ENCODE data around the gene UBE3C.

UBE3C gene

DNA sequence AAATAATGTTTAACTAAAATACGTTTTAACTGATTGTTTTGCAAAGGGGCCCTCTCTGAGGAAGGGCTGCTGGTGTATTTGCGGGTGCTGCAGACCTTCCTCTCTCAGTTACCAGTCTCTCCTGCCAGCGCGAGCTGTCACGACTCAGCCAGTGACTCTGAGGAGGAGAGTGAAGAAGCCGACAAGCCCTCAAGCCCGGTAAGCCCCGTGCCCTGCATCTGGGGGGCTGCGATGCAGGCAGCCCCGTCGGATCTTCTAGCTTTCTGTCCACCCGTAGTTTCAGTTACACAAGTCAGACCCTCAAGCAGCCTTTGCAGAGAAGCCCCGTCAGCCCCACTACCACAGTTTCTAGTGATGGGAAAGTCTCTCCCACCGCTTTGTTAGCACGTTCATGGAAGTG lies 45.1 kb downstream of the UBE3C start:
- no peak for DNase-seq

DNA sequence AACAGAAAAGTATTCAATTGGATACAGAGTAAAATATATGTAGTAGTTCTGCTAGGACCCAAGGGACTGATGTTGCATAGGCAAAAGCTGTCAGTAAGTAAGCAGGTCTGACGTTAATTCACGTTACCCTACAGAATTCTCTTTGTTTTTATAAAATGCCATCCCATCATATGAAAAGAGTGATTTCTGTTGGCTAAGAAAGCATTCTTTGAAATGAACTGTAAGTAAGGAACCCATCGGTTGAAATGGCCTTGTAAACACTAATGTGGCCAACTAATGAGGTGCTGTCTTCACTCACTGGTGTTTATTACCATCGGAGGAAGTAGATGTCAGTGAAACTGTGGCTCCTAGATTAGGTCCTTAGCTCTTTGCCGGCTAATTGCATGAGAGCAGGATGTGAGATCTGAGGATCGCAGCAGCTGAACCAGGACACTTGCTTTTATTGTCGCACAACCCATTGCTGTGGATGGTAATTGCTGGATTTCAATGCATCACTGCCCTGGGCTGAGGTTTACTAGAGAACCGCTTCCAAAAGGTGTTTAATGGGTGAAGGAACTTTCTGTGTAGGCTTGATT lies 49.5 kb downstream of the UBE3C start:
- DNase-seq: no peak

DNA sequence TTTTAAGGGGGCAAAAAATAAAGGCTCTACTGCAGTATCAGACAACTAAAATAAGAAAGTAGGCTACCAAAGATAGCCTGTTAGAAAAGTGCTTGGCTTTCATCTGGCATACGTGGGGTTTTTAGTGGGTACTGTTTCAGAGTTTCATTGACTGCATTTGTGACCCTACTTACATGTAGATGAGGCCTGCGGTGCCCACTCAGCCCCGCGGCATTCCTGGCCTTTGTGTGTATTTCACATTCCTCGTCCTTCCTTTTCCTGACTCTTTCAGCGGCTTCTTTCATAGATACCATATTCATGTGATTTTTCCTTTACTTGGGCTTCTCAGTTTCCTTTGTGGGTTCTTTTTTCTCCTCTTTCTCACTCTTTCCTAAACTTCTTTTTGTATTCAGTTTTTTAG lies 50.7 kb downstream of the UBE3C start:
- no peak for DNase-seq

DNA sequence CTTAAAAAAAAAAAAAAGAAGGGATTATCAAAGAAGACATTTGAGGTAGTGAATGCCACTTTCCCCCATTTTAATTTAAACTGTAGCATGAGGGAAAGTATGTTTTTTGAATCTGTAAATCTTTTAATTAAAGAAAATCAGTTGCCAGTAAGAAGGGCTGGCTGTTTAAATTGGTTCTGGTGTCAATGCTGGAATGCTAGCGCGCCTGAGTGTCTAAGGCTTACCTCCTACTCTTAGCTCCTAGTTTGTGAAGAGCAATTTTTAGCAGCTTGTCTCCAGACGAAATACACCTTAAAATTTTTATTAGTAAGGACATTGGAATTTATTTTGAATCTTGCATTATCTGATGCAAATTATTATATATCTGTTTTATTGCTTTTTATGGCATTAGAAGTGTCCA lies 54.1 kb downstream of the UBE3C start:
- DNase-seq: no peak

- DNase-seq: no peak
Measured at GRCh38 chr7:157193274-157193673, 54.5 kb downstream of the UBE3C start.

DNA sequence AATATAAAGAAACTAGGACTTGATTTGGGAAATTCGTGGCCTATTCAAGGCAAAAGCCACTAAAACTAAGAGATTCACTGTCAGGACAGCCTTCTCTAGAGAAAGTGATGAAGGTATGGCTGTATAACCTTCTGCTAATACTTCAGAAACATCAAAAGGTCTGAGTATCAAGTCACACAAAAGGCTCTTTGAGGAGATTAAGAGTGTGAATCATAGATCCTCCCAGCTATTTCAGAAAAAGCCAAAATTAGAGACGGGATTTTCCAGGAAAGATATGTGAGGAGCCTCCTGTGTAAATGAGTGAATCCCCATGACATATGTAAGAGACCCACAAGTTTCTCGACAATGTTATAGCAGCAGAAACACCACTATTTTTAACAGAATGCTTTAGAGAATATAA lies 56.2 kb downstream of the UBE3C start:
- DNase-seq: no peak

- DNase-seq: no peak
Measured at GRCh38 chr7:157195868-157196267, 57.1 kb downstream of the UBE3C start.

DNA sequence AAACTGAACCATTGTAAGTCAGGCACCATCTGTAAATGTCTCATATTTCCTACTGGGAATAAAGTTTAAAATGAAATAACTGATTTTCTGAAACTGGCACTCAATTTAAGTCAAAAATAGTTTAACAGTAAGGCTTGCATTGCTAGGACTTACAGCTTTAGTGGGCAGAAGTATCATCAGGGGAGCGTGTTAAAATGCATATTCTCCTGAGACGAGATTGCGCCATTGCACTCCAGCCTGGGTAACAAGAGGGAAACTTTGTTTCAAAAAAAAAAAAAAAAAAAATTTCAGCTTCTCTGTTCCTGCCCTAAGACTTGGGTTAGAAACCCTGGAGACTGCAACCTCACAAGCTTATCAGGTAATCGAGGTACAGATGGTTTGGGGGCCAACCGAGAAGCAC lies 65.4 kb downstream of the UBE3C start:
- no peak for DNase-seq

- DNase-seq: no peak
Measured at GRCh38 chr7:157205438-157205837, 66.7 kb downstream of the UBE3C start.

GRCh38 chr7:157208571-157209413 lies 70.1 kb downstream of the UBE3C start:
- DNase-seq: no peak

- no peak for DNase-seq
Measured at GRCh38 chr7:157210682-157211081, 72.0 kb downstream of the UBE3C start.

DNA sequence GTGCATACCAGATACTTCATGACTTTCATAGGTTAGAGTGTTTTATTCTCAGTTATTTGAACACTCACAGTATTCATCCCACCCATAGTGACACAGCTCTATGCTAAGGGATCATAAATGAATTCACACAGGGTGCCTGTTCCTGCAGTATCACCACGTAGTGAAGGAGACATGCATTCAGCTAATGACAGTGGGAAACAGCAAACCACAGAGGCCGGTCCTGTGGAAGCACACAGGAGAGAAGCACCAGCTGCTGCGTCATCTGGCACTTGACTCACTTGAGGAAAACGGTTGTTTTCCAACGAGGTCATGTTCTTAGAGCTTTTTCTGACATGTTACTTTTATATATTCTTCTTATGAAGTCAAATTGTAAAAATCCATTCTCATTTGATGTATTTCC lies 73.0 kb downstream of the UBE3C start:
- no peak for DNase-seq

DNA sequence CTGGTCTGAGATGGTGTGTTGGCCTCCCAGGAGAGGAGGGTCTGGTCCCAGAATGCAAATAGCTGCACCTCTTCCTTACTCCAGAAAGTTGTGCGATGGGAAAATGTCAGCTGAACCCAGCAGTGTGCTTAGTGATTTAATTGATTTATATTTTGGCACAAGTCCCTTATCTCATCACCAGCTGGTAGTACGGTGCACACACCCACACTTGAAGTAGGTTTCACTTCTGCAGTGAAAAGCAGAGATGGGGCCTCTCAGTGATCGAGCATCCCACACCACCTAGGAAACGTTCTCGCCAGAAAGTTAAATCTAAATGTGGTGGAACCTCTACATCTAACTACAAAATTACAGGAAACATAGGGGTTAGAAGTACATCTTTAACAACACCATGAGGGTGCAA lies 80.4 kb downstream of the UBE3C start:
- no peak for DNase-seq

DNA sequence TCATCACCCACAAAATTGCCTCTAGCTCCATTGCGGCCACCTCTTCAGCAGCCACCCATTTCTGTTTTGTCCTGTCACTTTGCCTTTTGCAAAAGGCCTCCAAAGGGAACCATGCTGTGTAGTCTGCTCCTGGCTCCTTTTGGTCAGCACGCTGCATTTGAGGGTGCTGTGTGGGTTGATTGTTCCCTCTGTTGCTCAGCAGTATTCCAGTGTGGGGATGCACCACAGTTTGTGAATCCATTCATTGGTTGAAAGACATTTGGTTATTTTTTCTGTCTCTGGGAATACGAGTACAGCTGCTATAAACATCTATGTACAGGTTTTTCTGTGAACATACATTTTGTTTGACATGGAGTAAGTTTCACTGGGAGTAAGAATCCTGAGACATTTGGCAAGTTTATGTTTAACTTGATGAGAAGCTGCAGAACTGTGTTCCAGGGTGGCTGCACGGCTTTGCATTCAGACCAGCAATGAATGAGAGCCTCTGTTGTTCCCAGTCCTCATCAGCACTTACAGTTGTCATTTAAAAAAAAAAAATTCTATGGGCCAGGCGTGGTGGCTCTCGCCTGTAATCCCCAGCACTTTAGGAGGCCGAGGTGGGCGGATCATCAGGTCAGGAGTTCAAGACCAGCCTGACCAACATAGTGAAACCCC lies 82.3 kb downstream of the UBE3C start:
- no peak for DNase-seq

- DNase-seq: no peak
Measured at GRCh38 chr7:157222687-157223086, 84.0 kb downstream of the UBE3C start.

GRCh38 chr7:157224627-157225026 lies 85.9 kb downstream of the UBE3C start:
- DNase-seq: no peak

DNA sequence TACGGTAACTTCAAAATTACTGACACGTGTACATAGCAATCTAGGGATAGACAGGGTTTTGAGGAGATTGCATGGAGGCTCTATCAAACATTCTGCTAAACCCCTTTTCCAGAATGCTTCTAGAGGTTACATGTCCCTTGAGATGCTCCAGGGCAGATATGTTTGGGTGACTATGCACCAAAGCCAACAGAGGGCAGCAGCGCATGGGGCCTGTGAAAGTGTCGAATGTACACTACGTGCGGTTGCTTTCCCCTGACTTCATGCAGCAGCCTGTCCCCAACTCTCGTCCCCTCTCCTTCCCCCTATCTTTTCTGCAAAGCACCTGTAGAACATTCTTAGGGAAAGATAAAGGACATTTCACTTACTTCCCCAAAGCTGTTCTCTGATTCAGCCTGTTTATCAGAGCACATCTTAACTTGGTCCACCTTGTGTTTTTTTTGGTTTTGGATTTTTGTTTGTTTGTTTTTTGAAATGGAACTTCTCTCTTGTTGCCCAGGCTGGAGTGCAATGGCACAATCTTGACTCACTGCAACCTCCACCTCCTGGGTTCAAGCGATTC lies 90.2 kb downstream of the UBE3C start:
- no peak for DNase-seq

DNA sequence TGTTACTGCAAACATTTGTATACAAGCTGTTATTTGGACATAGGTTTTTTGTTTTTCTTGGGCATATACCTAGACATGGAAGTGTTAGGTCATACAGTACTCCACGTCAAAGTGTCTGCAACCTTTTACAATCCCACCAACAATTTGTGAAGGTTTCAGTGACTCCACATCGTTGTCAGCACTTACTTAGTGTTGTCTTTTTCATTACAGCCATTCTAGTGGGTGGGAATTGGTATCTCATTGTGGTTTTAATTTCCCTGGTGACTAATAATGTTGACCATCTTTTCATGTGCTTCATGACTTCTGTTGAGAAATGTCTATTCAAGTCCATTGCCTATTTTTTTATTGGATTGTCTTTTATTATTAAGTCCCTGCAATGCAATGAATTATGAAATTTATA lies 95.0 kb downstream of the UBE3C start:
- no peak for DNase-seq

- no peak for DNase-seq
Measured at GRCh38 chr7:157234271-157234670, 95.5 kb downstream of the UBE3C start.

GRCh38 chr7:157235357-157236333 lies 96.9 kb downstream of the UBE3C start:
- DNase-seq: no peak

- no peak for DNase-seq
Measured at GRCh38 chr7:157238087-157238486, 99.4 kb downstream of the UBE3C start.

DNA sequence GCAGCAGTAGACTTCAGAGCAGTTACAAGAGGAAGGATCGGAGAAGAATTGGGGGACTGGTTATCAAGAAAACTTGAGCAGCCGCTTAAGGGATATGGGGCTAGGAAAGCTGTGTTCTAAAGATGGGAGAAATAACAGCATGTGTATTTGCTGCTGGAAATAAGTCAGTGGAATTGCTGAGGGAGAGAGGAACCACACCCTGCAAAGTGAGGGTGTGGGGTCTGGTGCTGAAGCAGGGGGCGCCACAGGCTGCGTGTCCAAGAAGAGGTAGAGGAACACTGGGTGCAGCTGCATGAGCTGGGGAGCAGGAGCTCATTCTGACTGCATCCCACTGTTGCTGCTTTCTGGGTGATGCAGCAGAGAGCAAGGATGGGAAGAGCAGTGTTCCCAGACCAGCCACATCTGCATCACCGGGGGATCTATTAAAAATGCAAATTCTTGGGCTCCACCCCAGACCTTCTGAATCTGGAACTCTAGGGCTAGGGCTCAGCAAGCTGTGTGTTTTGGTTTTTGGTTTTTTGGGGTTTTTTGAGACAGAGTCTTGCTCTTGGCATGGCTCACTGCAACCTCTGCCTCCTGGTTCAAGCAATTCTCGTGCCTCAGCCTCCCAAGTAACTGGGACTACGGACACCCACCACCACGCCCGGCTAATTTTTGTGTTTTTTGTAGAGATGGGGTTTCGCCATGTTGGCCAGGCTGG lies 101.0 kb downstream of the UBE3C start:
- no peak for DNase-seq
